Measurements from ENCODE around the gene SLC39A9.

Gene SLC39A9

GRCh38 chr14:69449216-69449615 is 50.7 kb downstream of the SLC39A9 start:
- H3K4me3 ChIP-seq (ENCODE audit: low read depth, low read length), result no peak overlapping the region
- TF ChIP-seq, protein P1, sequence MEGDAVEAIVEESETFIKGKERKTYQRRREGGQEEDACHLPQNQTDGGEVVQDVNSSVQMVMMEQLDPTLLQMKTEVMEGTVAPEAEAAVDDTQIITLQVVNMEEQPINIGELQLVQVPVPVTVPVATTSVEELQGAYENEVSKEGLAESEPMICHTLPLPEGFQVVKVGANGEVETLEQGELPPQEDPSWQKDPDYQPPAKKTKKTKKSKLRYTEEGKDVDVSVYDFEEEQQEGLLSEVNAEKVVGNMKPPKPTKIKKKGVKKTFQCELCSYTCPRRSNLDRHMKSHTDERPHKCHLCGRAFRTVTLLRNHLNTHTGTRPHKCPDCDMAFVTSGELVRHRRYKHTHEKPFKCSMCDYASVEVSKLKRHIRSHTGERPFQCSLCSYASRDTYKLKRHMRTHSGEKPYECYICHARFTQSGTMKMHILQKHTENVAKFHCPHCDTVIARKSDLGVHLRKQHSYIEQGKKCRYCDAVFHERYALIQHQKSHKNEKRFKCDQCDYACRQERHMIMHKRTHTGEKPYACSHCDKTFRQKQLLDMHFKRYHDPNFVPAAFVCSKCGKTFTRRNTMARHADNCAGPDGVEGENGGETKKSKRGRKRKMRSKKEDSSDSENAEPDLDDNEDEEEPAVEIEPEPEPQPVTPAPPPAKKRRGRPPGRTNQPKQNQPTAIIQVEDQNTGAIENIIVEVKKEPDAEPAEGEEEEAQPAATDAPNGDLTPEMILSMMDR (IDR thresholded peaks at IDR 0.05; ENCODE audit: low read depth, low read length), result no peak
- no peak for TF ChIP-seq MAX (IDR thresholded peaks at IDR 0.05; ENCODE audit: low read depth, low read length)
- no peak for TF ChIP-seq MYC (IDR thresholded peaks at IDR 0.05; ENCODE audit: low read depth, low read length)
- no peak for TF ChIP-seq POLR2A (IDR thresholded peaks at IDR 0.05; ENCODE audit: extremely low read depth, insufficient read length)
- DNase-seq (ENCODE audit: low read depth), result no peak

DNA sequence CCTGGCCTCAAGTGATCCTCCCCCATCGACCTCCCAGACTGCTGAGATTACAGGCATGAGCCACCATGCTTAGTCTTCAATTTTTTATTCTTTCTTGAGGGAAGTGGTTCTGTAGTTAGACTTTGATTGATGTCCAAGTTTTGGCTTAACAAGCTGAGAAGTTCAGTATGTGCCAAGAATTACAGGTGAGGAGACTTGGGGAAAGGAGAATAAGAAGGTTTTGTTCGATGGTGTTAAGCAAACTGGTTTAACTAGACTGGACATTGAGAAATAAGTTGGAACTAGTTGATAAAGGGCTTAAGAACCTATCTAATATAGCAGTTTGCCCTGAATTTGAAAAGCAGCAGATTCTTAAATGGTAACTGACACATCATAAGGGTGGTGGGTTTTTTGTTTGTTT is 53.4 kb downstream of the SLC39A9 start:
- DNase-seq (ENCODE audit: low read depth), result no peak
- no peak overlapping the region for H3K4me3 ChIP-seq (ENCODE audit: low read depth, low read length)
- TF ChIP-seq MYC (IDR thresholded peaks at IDR 0.05; ENCODE audit: low read depth, low read length), result no peak
- TF ChIP-seq, protein P1 (IDR thresholded peaks at IDR 0.05; ENCODE audit: low read depth, low read length), result no peak
- no peak for TF ChIP-seq POLR2A (IDR thresholded peaks at IDR 0.05; ENCODE audit: extremely low read depth, insufficient read length)
- TF ChIP-seq MAX (IDR thresholded peaks at IDR 0.05; ENCODE audit: low read depth, low read length), result no peak

GRCh38 chr14:69458350-69458749 is 59.9 kb downstream of the SLC39A9 start:
- H3K4me3 ChIP-seq (ENCODE audit: low read depth, low read length), result no peak overlapping the region
- no peak for TF ChIP-seq MYC (IDR thresholded peaks at IDR 0.05; ENCODE audit: low read depth, low read length)
- no peak for TF ChIP-seq MAX (IDR thresholded peaks at IDR 0.05; ENCODE audit: low read depth, low read length)
- TF ChIP-seq, protein P1 (IDR thresholded peaks at IDR 0.05; ENCODE audit: low read depth, low read length), result no peak
- TF ChIP-seq POLR2A (IDR thresholded peaks at IDR 0.05; ENCODE audit: extremely low read depth, insufficient read length), result no peak
- no peak for DNase-seq (ENCODE audit: low read depth)

DNA sequence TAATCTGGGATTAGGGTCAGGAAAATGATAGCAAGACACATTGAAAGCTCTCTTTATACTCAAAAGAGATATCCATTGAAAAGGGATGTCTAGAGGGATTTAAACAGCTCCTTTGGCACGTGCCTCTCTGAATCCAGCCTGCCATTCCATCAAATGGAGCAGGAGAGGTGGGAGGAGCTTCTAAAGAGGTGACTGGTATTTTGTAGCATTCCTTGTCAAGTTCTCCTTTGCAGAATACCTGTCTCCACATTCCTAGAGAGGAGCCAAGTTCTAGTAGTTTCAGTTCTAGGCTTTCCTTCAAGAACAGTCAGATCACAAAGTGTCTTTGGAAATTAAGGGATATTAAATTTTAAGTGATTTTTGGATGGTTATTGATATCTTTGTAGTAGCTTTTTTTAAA is 60.6 kb downstream of the SLC39A9 start:
- no peak for DNase-seq (ENCODE audit: low read depth)
- no peak overlapping the region for H3K4me3 ChIP-seq (ENCODE audit: low read depth, low read length)
- TF ChIP-seq, protein P1 (IDR thresholded peaks at IDR 0.05; ENCODE audit: low read depth, low read length), result no peak
- no peak for TF ChIP-seq MAX (IDR thresholded peaks at IDR 0.05; ENCODE audit: low read depth, low read length)
- TF ChIP-seq MYC (IDR thresholded peaks at IDR 0.05; ENCODE audit: low read depth, low read length), result no peak
- no peak for TF ChIP-seq POLR2A (IDR thresholded peaks at IDR 0.05; ENCODE audit: extremely low read depth, insufficient read length)

DNA sequence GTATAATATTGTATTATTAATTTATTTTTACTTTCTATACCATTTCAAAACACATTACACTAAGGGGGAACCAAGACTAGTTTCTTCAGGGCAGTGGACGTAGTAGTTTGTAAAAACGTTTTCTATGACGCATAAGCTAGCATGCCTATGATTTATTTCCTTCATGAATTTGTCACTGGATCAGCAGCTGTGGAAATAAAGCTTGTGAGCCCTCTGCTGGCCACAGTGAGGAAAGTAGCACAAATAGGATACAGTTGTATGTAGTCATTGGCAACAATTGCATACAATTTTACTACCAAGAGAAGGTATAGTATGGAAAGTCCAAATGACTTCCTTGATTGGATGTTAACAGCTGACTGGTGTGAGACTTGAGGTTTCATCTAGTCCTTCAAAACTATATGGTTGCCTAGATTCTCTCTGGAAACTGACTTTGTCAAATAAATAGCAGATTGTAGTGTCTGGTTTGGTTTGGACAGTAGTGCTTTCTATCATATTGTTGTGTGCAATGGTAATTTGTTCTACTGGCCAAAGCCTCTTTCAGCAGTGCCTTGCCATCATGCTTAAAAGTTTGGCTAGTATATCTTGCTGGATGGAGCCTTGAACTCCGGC is 61.7 kb downstream of the SLC39A9 start:
- H3K4me3 ChIP-seq (ENCODE audit: low read depth, low read length), result no peak overlapping the region
- no peak for TF ChIP-seq POLR2A (IDR thresholded peaks at IDR 0.05; ENCODE audit: extremely low read depth, insufficient read length)
- TF ChIP-seq, protein P1 (IDR thresholded peaks at IDR 0.05; ENCODE audit: low read depth, low read length), result peak; percentile 69
- peak; percentile 68 for DNase-seq (ENCODE audit: low read depth)

- H3K4me3 ChIP-seq (ENCODE audit: low read depth, low read length), result no peak overlapping the region
- no peak for DNase-seq (ENCODE audit: low read depth)
- TF ChIP-seq MAX (IDR thresholded peaks at IDR 0.05; ENCODE audit: low read depth, low read length) (no peak), MYC (IDR thresholded peaks at IDR 0.05; ENCODE audit: low read depth, low read length) (no peak), POLR2A (IDR thresholded peaks at IDR 0.05; ENCODE audit: extremely low read depth, insufficient read length) (no peak)
- TF ChIP-seq, protein P1 (IDR thresholded peaks at IDR 0.05; ENCODE audit: low read depth, low read length), result no peak
Measured at GRCh38 chr14:69464379-69464778, 65.9 kb downstream of the SLC39A9 start.

All from NB4 (cell line).